ENCODE results near the gene GPR17.

DNA sequence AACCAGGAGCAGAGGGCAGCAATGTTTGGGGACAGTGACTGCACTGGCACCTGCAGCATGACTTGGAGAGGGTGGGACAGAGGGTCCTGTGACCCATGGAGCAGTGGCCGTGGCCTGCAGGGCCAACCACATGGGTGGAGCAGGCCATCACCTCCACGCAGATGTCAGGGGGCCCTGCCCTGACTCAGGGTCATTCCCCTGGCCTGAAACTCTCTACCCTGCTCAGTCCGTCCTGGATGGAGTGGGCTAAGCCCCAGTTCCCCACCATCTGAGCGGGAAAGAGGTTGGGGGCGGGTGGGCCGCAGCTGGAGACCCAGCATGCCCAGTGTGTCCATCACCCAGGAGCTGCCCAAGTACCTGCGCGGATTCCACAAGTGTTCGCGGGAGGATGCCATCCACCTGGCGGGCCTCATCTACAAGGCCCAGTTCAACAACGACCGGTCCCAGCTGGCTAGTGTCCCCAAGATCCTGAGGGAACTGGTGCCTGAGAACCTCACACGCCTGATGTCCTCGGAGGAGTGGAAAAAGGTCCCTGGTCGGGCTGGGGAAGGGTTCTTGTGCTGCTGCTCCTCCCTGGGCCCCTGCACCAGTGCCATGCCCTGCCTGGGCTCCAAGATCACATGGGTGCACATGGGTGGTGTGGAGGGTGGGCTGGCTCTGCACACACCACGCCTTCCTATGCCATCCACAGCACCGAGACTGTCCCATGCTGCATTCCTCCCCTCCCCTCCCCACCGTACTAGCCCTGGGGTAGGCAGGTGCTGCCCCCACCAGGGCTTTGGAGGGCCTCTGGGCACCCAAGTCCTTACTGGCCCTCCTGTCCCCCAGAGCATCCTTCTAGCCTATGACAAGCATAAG lies 10.3 kb upstream of the GPR17 start:
- TF ChIP-seq, protein P1, sequence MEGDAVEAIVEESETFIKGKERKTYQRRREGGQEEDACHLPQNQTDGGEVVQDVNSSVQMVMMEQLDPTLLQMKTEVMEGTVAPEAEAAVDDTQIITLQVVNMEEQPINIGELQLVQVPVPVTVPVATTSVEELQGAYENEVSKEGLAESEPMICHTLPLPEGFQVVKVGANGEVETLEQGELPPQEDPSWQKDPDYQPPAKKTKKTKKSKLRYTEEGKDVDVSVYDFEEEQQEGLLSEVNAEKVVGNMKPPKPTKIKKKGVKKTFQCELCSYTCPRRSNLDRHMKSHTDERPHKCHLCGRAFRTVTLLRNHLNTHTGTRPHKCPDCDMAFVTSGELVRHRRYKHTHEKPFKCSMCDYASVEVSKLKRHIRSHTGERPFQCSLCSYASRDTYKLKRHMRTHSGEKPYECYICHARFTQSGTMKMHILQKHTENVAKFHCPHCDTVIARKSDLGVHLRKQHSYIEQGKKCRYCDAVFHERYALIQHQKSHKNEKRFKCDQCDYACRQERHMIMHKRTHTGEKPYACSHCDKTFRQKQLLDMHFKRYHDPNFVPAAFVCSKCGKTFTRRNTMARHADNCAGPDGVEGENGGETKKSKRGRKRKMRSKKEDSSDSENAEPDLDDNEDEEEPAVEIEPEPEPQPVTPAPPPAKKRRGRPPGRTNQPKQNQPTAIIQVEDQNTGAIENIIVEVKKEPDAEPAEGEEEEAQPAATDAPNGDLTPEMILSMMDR (IDR thresholded peaks at IDR 0.05), result no peak
- no peak for TF ChIP-seq POLR2A (IDR thresholded peaks at IDR 0.05)

Data from thyroid gland (tissue), 4 donors.